Fibroblast of pulmonary artery (primary cell): ENCODE results near the gene MBNL2.

ENCODE experiments used
- DNase-seq: peaks from one replicate; pipeline ENCODE4 v3.0.0-alpha.2; 2010; ENCODE audit warnings: low read depth
- H3K4me3 ChIP-seq: replicated peaks from 2 replicates; pipeline ENCODE4 v1.5.1; 2011; ENCODE audit warnings: low read depth, mild to moderate bottlenecking, control low read depth, low read length, moderate library complexity
- TF ChIP-seq, protein P1 (sequence below): IDR thresholded peaks from 2 replicates; pipeline ENCODE4 v1.5.1; 2011; ENCODE audit warnings: mild to moderate bottlenecking, control low read depth, low read length, inconsistent platforms; ENCODE audit errors: missing control alignments

MBNL2 gene

GRCh38 chr13:97250560-97250959 lies 28.4 kb downstream of the MBNL2 start:
- no peak overlapping the region for H3K4me3 ChIP-seq
- TF ChIP-seq, protein P1, sequence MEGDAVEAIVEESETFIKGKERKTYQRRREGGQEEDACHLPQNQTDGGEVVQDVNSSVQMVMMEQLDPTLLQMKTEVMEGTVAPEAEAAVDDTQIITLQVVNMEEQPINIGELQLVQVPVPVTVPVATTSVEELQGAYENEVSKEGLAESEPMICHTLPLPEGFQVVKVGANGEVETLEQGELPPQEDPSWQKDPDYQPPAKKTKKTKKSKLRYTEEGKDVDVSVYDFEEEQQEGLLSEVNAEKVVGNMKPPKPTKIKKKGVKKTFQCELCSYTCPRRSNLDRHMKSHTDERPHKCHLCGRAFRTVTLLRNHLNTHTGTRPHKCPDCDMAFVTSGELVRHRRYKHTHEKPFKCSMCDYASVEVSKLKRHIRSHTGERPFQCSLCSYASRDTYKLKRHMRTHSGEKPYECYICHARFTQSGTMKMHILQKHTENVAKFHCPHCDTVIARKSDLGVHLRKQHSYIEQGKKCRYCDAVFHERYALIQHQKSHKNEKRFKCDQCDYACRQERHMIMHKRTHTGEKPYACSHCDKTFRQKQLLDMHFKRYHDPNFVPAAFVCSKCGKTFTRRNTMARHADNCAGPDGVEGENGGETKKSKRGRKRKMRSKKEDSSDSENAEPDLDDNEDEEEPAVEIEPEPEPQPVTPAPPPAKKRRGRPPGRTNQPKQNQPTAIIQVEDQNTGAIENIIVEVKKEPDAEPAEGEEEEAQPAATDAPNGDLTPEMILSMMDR, result no peak
- no peak for DNase-seq

GRCh38 chr13:97252735-97253134 lies 30.6 kb downstream of the MBNL2 start:
- H3K4me3 ChIP-seq, result no peak overlapping the region
- DNase-seq, result no peak
- TF ChIP-seq, protein P1, result no peak

GRCh38 chr13:97253581-97254293 lies 31.6 kb downstream of the MBNL2 start:
- DNase-seq, result no peak
- TF ChIP-seq, protein P1, result no peak
- no peak overlapping the region for H3K4me3 ChIP-seq

DNA sequence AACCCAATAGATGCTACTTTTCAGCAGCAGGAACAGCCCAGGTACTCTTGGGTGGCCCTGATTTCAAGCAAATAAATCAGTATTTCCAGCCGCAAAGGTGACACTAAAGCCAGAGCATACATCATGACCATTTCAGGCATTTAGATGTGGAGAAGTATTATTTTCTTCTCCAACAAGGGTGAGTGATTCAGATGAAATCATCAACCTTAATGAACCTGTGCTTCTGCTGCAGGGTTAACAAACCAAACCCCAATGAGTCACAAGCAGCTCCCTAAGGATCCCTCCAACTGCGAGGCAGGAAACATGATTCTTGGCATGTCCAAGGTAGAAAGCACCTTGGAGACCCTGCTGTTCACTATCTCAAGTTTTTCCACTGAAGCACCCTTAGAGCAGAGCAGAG lies 32.7 kb downstream of the MBNL2 start:
- no peak for DNase-seq
- no peak overlapping the region for H3K4me3 ChIP-seq
- TF ChIP-seq, protein P1, result no peak

DNA sequence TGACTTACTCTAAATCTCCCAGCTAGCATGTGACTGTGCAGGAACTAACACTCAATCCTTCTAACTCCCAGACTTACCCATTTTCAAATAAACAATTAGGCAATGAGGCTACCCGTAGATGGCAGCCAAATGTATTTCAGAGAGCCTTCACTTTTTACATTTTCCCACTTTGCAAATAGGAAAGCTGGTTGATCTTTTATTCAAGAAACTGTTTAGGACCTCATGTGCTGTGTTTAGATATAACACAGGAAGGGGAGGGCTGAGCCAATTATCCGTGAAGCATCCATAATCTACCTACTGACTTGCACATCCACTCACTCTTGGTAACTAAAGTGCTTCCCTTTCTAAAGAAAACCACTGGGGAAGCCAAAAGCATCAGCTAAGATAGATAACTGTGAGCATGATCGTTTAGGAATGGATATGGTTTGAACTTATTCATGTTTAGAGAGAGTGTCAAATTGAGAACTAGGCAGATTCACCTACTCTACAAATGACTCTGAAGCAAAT lies 33.4 kb downstream of the MBNL2 start:
- no peak for DNase-seq
- TF ChIP-seq, protein P1, result no peak
- no peak overlapping the region for H3K4me3 ChIP-seq

GRCh38 chr13:97256343-97256783 lies 34.2 kb downstream of the MBNL2 start:
- no peak overlapping the region for H3K4me3 ChIP-seq
- DNase-seq, result peak; percentile 96
- TF ChIP-seq, protein P1, result no peak
